HG02763 (cell line): Measurements from ENCODE around the gene BCL2.

ENCODE experiments used
- ATAC-seq: cut with Tn5 transposase; IDR thresholded peaks from one replicate; pipeline ENCODE4 v1.9.1; 2021; ENCODE audit warnings: mild to moderate bottlenecking, moderate library complexity; ENCODE audit not compliant: unreplicated experiment

Gene BCL2

DNA sequence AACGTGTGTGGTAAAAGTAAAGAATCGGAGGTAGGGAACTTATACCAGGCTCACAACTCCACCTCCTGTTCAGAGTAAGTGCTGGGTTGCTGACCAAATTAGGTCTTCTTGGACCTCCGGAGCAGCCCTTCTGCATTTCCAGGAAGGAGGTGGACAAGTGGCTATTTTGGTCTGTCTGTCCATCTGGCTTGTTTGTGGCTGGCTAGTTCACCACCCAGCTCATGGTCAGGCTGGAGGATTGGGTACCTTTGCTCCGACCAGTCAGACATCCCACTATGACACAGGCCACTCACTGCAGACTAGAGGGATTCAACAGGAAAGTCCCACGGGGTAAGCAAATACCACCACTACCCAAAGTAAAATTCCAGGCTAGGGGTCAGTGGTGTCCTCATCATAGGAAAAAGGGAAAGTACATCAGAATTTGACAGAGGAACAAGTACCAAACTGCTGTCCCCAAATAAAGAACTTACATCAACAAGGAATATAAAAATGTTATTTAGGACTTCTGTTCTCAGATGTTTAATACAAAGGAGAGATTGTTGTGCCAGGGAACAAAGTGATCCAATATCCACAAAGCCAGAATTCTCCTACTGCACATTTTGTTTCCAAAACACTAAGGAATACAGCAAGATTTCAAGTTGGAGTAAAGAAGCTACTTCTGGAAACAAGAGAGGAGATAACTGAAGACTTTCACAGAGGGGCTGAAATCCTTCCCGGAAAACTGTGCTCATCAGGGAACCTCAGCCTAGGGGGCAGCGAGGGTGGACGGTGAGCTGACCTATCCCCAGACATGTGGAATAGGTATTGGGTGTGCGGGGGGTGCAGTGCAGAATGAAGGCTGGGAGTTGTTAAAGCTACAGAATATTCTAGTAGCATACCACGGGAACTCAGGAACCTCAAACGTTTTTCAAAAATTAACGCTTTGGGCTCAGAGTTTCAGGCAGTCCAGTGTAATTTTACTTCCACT is 56.9 kb downstream of the BCL2 start:
- no peak for ATAC-seq

DNA sequence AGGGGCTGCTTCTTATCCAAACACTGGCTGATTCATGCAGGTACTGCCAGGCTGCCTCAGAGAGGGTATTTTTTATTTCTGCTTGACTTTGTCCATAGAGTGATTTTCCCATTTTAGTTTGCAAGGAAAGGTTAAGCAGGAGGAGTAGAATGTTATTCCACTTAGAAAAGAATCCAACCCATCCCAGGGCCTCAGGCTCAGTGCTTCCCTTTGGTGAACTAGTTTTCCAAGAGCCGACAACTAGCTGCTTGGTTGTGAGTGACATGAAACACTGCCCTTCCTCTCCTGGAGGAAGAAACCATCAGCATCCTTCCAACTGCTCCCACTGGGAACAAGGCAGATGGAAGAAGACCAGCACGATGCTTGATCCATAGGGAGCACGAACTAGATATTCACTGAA is 58.5 kb downstream of the BCL2 start:
- no peak for ATAC-seq

GRCh38 chr18:63260380-63260754 is 59.2 kb downstream of the BCL2 start:
- ATAC-seq, result no peak

DNA sequence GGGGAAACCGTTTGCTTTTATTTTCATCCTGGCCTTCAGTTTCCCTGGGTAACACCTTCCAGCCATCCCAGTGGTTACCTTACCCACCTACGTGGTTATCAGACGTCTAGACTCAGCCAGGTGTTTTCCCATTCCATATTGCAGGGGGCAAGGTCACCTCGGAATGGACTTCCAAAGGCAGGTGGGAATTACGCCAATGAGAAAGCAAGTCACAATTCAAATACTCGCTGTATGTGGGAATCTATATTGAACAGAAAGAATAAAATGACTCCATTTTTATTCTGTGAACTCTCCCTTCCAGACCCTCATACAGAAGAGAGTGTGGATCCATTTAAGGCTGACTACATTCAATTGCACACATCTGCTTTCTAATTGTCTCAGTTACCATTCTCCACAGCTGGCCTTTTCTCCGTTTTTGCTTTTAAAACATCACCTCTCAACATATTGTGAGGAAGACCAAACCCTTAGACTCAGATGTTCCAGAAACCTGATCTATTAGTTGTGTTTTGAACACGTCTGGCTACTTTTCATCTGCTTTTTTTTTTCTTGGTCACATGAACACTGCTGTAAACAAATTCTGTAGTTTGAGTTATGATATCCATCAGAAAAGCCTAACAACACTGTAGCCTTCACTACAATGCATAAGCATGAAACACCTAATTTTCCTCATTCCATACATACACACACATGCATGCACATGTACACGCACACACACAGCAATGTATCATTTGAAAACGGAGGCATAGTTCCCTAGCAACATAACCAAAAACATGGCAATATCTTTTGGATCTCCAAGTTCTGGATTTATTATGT is 59.8 kb downstream of the BCL2 start:
- no peak for ATAC-seq

- no peak for ATAC-seq
Measured at GRCh38 chr18:63258749-63259566, 60.6 kb downstream of the BCL2 start.

GRCh38 chr18:63257453-63257852 is 62.1 kb downstream of the BCL2 start:
- no peak for ATAC-seq

DNA sequence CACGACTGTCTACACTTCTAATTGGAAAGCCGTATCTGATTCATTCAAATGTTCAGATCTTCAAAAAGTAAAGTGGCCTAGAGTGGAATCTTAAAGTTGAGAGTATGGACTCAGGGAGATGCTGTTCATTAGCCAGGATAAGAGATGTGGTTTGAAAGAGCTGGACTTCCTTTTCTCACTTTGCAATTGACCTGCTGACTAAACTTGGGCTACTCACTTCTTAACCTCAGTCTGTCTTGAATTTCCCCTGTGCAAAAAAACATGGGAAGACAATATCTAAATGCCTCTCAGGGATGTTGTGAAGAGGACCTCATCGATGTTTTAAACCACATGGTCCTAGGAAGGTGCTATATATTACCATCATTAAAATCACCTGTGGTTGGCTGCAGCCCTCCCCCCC is 64.1 kb downstream of the BCL2 start:
- peak; percentile 45 for ATAC-seq

DNA sequence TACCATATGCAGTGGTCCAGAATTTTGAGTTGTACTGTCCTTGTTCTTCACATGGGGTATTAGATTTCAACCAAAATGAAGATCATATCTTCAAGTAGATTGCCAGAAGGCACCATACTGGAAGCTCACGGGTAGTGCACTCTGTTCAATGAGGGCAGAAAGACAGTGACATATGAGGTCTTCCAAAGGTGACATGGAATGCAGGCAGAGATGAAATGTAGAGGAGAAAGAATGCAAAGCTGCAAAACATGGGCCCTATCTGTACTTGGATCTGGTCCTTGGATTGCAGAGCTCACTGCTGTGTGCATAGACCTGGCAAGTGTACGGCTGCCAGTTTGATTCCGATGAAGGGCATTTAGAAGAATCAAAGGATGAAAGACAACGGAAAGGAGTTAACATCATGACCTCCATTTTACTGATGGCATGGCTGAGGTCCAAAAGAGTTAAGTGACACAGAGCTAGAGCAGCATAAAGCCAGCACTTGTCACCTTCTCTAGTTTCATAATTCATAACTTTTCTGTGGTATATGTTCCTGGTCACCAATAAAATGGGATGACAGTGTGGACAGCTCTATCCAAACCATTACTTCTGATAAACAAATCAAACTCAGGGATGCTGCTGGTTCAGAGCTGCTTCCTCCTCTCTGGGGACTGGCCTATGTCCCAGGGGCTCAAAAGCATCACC is 64.7 kb downstream of the BCL2 start:
- peak; percentile 6 for ATAC-seq

DNA sequence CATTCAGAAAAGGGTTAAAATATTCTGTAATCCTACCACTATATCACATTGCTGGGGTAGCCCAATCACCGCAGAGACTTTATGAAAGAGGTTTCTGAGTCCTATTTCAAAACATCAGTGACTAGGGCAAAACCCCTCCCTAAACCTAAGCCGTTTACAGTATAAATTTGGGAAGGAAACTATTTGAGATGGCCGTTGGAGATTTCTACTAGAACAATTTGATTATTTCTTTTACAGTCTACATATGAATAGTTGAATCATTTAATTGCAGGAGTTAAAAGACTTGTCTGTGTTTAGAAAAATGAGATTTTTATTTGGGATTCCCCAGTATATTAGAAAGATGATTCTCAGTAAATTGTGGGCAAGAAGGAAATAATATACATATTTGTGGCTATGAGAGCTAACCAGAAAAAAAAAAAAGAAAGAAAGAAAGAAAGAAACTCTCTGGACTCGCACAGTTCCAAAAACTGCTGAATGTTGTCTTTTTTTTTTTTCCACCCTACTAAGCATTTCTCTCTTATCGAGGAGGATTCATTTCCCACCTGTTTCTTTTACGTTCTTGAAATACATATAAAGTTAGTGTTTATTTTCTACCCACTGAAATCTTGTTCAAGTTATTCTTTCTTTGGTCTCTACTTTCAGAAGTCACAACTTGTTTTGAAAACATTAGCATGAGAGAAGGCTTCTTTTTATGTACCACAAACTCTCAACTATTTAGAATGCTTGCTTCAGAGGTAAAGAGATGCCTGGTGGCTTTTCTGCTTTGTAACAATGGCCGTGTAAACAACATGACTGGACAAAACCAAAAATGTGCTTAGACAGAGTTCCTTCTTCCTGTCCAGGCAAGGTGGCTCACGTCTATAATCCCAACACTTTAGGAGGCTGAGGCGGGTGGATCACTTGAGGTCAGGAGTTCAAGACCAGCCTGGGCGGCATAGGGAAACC is 65.9 kb downstream of the BCL2 start:
- no peak for ATAC-seq

DNA sequence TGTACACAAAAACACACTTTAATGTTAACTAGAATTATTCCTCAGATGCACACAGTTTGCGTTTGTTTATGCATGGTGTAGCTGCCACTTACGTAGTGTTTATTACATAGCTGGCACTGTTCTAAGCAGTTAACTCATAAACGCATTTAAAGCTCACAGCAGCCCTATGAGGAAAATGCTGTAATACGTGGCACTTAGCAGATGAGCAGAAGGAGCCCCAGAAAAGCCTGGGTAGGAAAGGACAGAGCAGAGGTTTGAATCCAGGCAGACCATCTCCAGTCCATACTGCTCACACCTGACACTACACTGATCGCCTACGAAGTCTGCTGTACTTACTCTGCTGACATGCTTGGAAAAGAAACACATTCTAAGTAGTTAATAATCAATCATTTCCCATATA is 66.6 kb downstream of the BCL2 start:
- no peak for ATAC-seq

- ATAC-seq, result no peak
Measured at GRCh38 chr18:63249771-63250170, 69.8 kb downstream of the BCL2 start.

DNA sequence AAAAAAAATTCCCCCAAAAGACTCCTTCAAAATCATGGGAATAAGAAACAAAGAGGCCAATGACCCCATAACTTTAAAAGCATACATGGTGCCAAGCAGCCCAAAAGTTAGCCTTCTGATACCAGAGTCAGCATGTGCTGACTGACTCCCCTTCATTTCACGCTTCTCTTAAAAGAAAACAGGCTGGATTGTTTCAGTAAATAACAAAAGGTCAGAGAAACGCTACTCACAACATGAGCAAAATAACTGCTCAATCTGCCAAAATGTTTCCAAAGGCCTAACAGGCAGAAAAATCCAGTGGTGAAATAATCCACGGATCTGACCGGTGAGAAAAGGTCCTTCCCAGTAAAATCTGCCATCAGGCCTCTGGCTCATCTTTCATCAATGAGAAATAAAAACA is 71.6 kb downstream of the BCL2 start:
- no peak for ATAC-seq

DNA sequence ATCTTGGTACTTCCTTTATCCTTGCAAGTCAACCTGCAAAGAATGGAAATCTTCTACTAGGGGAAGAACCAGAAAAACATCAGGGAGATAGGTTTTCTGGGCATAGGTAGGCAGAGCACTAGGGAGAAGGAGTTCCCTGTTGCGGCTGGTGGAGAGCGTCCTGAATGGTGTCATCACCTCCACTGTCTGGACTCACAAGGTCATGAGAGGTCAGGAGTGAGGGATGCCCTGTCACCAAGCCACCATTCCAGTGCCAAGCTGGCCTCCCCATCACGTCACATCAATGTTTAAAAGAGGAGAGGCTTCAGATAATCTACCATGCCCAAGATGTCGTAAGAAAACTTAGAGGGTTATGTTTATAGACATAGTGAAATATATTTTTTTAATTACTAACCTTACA is 72.1 kb downstream of the BCL2 start:
- no peak for ATAC-seq

- no peak for ATAC-seq
Measured at GRCh38 chr18:63245600-63245999, 74.0 kb downstream of the BCL2 start.

DNA sequence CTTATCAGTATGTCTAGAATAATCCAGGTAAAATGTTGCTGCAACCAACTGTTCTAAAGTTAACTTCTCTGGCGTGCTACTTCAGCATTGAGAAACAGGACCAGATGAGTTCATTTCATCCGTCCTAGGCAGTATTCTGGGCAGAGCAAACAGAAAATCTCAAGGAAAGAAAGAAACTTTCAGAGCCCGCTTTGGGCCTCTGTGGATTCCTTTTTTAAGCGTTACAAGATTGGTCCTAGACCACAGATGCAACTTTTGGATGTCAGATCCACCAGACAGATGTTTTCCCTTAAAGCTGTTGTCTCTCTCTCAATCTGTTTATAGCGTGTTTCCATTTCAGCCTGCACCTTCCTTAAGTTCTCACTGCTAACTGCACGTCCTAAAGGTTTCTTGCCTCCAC is 75.0 kb downstream of the BCL2 start:
- ATAC-seq, result no peak

GRCh38 chr18:63241760-63242159 is 77.8 kb downstream of the BCL2 start:
- ATAC-seq, result no peak

GRCh38 chr18:63241317-63241712 is 78.3 kb downstream of the BCL2 start:
- no peak for ATAC-seq

DNA sequence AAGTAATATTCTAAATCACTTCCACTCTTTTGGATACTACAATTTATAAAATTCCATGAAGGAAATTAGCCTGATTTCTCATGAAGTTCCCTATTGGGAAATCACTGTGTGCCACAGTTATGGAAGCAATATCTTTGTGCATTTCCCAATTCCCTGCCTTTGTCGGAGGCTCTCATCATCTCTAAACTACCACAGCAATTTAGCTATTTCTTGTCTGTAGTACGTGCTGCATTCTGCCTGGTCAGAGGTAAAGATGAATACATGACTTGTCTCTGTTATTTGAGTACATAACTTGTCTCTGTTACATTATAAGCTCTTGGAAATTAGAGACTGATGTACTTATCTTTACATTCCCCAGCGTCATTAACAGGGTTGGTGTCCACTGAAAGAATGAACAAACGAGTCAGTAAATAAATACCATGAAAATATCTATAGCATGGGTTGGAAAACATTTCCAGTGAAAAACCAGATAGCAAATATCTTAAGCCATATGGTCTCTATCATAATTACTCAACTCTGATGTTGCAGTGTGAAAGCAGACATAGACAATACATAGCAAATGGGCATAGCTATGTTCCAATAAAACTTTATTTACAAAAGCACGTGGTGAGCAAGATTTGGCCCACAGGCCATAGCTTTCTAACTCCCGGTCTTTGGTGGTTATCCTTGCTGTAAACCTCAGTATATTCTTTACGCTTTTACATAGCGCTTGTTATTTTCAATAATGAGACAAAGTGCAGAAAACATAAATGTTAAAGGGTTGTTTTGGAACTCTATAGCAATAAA is 78.8 kb downstream of the BCL2 start:
- no peak for ATAC-seq

- ATAC-seq, result no peak
Measured at GRCh38 chr18:63238693-63239075, 80.9 kb downstream of the BCL2 start.
